Occipital lobe (tissue), 2 donors: Measurements from ENCODE around the gene TMEM258. TPM values are rescaled to one million over a fixed set of nuclear protein-coding genes. Genes with fewer than 3 reads are reported as not detected.

Experiments used
- DNase-seq: peaks from one replicate; lab custom pipeline; 2025; lab: John Stamatoyannopoulos, UW
- total RNA-seq: library from RNA; depleted of rRNA; stranded (reverse); fragments of >200 nt; gene quantifications from one replicate; pipeline ENCODE4 v1.2.3, GENCODE V29; 2014

Gene TMEM258
- total RNA-seq, 1 donor from 2014 or later: 39.6 TPM

- DNase-seq: peak; percentile 29
Observed at GRCh38 chr11:61777234-61778090, 14.9 kb downstream of the TMEM258 start.

DNA sequence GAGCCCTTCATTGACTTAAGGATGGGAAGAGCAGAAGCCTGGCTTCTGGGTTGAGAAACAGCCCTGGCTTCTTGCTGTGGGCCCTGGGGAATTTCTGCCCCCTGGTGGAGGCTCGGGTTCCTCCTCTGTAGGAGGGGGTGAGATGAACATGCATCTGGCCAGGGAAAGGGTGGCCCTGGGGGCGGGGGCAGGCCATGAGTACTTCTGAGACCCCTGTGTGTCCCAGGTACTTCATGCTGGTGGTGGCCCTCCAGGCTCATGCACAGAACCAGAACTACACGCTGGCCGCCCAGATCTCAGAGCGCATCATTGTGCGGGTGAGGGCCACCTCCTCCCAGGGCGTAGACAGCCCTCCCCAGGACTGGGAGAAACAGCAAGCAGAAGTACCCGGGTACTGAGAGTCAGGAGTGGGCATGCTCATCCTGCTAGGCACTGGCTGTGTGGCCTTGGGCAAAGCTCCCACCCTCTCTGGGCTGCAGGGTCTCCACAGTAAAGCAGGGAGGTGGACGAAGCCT lies 15.8 kb downstream of the TMEM258 start:
- no peak for DNase-seq

DNA sequence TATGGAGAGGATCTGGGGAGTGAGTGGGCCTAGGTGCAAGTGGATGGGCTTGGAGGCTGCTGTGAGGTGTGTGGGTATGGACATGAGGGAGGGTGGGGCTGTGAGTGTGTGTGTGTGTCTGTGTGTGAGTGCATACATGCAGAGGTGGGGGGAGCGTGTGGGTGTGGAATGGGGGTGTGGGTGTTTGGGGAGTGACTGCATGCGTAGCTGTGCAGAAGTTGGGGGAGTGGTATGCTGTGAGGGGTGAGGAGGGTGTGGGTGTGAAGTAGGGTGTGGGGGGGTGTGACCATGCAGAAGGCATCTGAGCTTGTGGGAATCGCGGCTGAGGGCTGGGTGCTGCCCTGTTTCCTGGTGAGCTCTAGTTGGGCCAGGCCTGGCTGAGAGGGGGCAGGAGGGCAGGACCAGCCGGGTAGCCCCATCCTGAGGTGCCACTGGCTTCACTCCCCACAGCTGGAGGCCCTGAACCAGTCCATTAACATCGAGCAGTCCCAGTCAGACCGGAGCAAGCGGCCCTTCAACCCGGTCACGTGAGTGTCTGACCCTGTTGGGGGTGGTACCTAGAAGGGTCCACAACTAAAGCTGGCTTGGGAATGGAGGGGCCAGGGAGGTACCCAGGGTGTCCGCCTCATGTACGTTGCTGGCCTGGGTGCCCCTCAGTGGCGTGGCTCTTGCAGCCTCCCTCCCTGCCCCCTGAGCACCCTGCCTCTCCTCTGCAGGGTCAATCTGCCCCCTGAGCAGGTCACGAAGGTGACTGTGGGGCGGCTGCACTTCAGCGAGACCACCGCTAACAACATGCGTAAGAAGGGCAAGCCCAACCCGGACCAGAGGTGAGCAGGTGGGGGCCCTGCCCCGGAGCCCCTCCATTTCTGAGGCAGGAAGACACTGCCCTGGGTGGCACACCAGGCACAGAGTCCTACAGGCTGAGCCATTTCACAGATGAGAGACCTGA lies 16.5 kb downstream of the TMEM258 start:
- DNase-seq: no peak

DNA sequence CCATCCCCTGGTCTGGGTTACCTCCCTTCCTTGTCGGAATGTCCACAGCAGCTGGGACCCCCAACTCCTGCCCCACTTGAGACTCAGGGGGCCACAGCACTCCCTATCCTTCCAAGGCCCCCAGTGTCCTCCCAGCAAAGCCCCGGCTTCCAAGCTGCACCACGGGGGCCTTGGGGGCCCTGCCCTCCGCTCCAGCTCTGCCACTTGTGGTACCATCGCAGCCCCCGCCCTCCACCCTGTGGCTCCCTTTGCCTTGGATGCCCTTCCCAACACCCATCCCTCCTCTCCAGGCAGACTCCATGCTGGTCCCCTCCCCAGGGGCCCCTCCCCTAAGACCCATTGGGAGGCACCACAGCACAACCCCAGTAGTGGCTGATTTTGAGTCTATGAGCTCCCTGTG lies 17.3 kb downstream of the TMEM258 start:
- no peak for DNase-seq

- DNase-seq: no peak
Observed at GRCh38 chr11:61774411-61774810, 18.0 kb downstream of the TMEM258 start.

DNA sequence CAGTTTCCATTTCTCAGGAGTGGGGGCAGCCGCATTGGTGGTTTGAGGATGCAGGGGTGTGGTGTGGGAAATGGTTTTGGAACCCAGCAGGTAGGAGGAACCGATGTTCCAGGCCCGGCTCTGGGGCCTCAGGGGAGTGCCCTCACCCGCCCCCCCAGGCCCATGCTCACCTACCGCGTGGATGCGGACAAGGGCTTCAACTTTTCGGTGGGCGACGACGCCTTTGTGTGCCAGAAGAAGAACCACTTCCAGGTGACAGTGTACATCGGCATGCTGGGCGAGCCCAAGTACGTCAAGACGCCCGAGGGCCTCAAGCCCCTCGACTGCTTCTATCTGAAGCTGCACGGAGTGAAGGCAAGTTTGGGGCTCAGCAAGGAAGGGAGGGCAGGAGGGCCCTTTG lies 18.6 kb downstream of the TMEM258 start:
- no peak for DNase-seq

DNA sequence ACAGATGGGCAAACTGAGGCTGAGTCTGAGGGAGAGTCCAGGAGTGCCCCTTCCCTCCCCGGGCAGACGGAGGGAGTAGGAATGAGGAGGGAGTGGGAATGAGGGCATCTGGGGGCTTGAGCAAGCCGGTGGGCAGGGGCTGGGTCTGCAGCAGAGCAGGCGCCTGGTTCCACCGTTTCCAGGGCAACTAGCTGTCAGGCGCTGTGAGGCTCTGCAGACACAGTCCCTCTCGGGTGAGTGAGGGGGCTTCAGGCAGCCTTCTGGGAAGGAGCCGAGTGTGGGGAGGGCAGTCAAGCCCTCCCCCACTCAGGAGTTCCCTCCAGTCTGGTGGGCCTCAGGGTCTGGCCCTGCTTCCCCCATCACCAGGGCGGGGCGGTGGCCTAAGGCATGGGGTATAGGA lies 19.0 kb downstream of the TMEM258 start:
- DNase-seq: no peak

DNA sequence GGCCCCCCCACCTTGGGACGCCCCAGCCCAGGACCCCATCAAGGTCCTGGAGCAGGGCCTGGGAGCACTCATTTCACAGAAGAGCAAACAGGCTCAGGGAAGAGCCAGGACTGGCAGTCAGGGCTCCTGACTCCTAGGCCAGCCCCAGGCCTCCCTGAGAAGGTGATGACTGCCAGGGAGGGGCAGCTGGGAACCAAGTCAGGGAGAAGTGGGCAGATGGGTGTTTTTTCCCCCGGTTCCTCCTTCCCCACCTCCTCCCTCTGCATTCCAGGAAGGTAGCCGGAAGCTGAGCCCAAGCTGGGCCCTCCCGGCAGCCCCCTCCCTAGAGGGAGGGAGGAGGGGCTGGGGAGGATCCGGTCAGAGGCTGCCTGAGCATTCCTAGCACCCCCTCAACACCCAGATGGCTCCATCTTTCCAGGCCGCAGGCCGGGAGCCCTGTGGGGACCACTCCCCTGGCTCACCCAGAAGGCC lies 20.4 kb downstream of the TMEM258 start:
- DNase-seq: no peak

DNA sequence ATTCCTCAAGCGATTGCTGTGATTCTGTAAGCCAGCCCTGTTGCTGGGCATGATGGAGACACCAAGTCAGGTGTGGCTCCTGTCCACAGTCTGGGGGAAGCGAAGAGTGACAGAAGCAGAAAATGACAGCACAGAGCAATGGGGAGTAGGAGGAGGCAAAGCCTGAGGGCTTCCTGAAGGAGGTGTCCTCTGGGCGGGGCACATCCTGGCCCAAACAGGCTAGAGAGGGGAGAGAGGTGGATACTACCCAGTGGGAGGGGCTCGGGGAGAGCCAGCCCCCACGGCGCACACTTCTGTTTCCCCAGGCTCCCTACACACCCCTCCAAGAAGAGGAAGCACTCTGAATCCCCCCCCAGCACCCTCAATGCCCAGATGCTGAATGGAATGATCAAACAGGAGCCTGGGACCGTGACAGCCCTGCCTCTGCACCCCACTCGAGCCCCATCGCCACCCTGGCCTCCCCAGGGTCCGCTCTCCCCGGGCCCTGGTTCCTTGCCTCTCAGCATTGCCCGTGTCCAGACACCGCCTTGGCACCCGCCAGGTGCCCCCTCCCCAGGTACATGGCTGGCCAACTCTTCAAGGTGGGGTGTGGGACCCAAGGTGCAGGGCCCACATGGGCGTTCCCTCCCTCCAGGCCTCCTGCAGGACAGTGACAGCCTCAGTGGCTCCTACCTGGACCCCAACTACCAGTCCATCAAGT lies 21.1 kb downstream of the TMEM258 start:
- DNase-seq: no peak

DNA sequence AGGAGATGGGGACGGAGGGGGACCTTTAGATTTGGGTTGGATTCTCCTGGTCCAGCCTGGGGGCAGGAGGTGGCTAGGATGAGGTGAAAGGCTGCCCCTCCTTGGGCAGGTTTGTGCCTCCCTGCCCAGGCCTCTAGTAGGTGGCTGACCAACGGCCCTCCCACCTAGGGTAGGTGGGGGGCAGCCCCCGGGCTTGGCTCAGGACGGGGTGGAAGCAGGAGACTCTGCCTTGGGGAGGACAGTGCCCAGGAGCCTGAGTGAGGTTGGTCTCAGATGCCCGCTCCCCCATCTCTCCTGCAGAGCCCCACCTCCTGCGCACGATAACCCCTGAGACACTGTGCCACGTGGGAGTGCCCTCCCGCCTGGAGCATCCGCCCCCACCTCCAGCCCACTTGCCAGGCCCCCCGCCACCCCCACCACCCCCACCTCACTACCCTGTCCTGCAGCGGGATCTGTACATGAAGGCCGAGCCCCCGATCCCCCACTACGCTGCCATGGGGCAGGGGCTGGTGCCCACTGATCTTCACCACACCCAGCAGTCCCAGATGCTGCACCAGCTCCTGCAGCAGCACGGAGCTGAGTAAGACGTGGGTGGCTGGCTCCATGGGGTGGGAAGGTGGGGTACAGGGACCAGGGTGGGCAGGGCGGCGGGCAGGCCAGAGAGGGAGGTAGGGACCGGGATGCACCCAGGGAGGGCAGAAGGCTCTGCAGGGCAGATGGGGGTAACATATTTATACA lies 22.3 kb downstream of the TMEM258 start:
- no peak for DNase-seq

GRCh38 chr11:61769169-61769920 lies 23.1 kb downstream of the TMEM258 start:
- no peak for DNase-seq

DNA sequence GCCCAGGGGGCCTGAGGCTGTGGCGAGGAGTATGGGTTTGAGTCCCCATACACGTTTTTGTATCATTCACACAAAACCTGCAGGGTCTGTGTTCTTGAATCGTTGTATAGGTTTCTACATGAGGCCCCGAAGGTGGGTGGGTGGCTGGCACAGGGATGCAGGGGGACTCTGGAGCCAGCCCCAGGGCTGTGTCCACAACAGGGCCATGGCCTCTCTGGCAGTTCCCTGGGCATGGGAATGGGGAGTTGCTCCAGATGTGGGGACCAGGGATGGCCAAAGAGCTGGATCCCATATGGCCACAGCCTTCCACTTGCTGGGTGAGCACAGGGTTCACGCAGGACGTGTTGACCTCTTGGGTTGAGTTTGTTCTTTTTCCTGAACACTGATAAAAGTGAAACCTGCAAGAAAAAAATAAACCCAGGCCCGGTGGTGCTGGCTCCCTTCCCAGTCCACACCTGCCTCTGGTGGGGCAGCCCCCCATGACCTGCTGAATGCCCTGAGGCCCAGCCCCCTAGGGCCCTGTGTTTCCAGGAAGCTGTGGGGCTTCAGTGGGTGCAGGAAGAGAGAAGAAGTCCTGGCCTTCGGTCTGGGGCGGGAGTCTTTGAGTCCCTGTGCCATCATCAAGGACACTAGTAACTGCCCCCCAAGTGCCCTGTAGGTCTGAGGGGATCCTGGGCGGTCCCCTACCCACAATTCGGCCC lies 23.9 kb downstream of the TMEM258 start:
- no peak for DNase-seq

DNA sequence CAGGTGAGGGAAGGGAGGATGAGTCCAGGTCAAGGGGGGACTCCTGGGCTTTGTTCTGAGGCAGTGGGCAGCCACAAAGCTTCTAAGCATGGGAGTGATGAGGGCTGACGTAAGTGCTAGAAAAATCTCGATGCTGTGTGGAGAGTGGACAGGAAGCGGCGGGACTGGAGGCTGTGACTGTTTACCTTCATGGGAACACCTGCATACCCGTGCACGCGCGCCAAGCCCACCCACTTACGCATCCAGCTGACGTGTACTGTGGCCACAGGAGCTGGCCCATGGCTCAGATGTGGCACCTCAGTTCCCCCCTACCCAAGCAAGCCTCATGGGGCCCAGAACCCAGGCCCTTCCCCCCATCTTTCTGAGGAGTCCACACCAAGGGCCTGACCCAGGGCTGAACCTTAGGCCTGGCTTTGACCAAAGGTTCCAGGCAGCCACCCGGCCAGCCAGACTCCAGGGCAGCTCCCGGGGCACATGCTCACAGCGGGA lies 26.0 kb downstream of the TMEM258 start:
- DNase-seq: no peak

- no peak for DNase-seq
Observed at GRCh38 chr11:61765550-61766253, 26.7 kb downstream of the TMEM258 start.

GRCh38 chr11:61764606-61765260 lies 27.7 kb downstream of the TMEM258 start:
- DNase-seq: no peak

DNA sequence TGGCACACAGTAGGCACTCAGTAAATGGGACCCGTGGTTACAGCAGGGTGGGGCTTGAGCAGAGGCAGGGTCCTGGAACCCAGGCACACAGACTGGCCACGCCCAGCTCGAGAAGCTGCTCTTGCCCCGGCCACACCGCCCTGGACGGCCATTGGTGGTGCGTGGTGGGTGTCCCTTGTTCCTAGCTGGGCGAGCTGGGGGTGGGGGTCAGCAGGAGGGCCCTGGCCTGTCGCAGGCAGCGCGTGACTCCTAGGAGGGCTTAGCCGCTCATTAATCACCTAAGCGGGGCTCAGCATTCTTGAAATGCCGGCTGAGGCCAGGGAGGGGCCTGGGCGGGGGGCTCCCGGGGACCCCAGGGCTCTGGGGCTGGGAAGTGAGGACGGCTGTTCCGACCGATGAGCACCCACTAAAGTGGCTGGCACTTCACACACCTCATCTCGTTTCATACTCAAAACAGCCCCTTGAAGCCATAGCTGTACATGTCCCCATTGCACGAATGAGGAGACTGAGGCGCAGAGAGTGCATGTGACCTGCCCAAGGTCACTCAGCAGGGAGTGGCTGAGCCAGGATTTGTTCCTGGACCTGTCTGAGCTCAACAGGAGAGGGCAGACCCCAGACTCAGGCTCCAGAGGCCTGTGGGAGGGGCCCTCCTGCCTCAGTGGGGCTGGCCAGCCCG lies 28.3 kb downstream of the TMEM258 start:
- DNase-seq: no peak

DNA sequence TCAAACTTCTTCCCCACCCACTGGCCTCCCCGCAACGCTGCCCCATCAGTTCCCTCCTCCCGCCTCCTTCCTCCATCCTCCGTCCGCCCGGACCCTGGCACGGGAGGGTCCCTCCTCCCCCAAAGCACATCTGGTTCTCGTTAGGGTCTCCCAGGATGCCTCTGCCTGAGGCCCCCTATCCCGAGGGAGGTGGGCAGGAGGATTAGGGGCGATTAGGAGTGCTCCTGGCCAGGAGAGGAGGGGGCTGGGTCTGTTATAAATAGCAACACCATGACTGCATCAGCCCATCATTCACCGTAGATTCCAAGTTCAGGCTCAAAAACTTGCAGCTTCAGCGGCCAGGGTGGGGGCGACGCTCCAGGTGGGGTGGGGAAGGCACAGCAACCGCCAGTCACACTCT lies 29.6 kb downstream of the TMEM258 start:
- no peak for DNase-seq
